SIG-M5 treated with dmso at 0.1 percent for 504 hours (cell line): ENCODE data around the gene MANEAL.

ENCODE experiments used
- DNase-seq: peaks from one replicate; lab custom pipeline; 2025; ENCODE audit not compliant: unreplicated experiment; lab: John Stamatoyannopoulos, UW

MANEAL gene

GRCh38 chr1:37778654-37779053 is 15.0 kb upstream of the MANEAL start:
- DNase-seq, result no peak

- no peak for DNase-seq
Observed at GRCh38 chr1:37782491-37782890, 11.2 kb upstream of the MANEAL start.

GRCh38 chr1:37792943-37793686 is 532 bp upstream of the MANEAL start:
- no peak for DNase-seq

- no peak for DNase-seq
Observed at GRCh38 chr1:37794372-37795339, 1.0 kb downstream of the MANEAL start.

- DNase-seq, result no peak
Observed at GRCh38 chr1:37795340-37796125, 1.9 kb downstream of the MANEAL start.

- DNase-seq, result no peak
Observed at GRCh38 chr1:37797750-37798345, 4.2 kb downstream of the MANEAL start.

GRCh38 chr1:37802439-37802838 is 8.8 kb downstream of the MANEAL start:
- no peak for DNase-seq

- no peak for DNase-seq
Observed at GRCh38 chr1:37807220-37807554, 13.5 kb downstream of the MANEAL start.

- DNase-seq, result peak; percentile 89
Observed at GRCh38 chr1:37807555-37808368, 14.1 kb downstream of the MANEAL start, which contains the start of the genes C1orf122 and YRDC. Gene C1orf122 (plus strand): TSS chr1:37807790. CDS start chr1:37808405, 615 bp downstream. Gene YRDC (minus strand): TSS chr1:37808208. CDS start chr1:37808180, 28 bp downstream.

- DNase-seq, result peak; percentile 51
Observed at GRCh38 chr1:37808369-37809319, 15.0 kb downstream of the MANEAL start.

- no peak for DNase-seq
Observed at GRCh38 chr1:37809942-37810341, 16.3 kb downstream of the MANEAL start.

- DNase-seq, result peak; percentile 83
Observed at GRCh38 chr1:37811027-37811655, 17.5 kb downstream of the MANEAL start.

- no peak for DNase-seq
Observed at GRCh38 chr1:37813529-37814145, 20.0 kb downstream of the MANEAL start.

GRCh38 chr1:37814252-37814651 is 20.6 kb downstream of the MANEAL start:
- no peak for DNase-seq

- DNase-seq, result peak; percentile 20
Observed at GRCh38 chr1:37817481-37817880, 23.8 kb downstream of the MANEAL start.

GRCh38 chr1:37821481-37821880 is 27.8 kb downstream of the MANEAL start:
- DNase-seq, result no peak

- DNase-seq, result no peak
Observed at GRCh38 chr1:37822906-37823815, 29.5 kb downstream of the MANEAL start.
